Epithelial cell of prostate (primary cell): ENCODE data around the gene ABAT.
A peak's percentile ranks its signal among the peaks of the same experiment; 100 is the strongest.
"Not testable (repeated sequence)": the region's sequence is repeated elsewhere in the genome, so short reads cannot be mapped to it uniquely, and the experiment has no call there.

ENCODE experiments used
- DNase-seq: peaks from one replicate; pipeline ENCODE4 v3.0.0-alpha.2; 2011; ENCODE audit warnings: low read depth, low spot score
- H3K27ac ChIP-seq: fragments of 450-650 bp; 2 replicates; pipeline ENCODE4 v1.5.1; 2017; ENCODE audit warnings: mild to moderate bottlenecking

Gene ABAT

GRCh38 chr16:8768283-8768682 is 93.9 kb downstream of the ABAT start:
- no peak for DNase-seq
- H3K27ac ChIP-seq: no peak overlapping the region

DNA sequence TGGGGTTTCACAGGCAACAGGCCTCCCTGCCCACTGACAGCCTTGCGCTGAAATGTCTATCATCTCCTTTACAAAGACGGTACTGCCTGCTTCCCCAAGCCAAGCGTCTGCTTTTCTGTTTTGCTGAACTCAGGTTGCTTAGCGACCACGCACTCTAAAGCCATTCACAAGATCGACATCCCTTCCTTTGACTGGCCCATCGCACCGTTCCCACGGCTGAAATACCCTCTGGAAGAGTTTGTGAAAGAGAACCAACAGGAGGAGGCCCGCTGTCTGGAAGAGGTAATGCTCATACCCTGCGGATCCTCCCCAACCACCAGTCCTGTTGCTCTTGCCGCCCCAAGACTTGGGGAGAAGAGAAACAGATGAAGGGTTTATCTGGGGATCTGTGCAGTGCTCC is 94.3 kb downstream of the ABAT start:
- no peak for DNase-seq
- H3K27ac ChIP-seq: no peak overlapping the region

- no peak for DNase-seq
- H3K27ac ChIP-seq: no peak overlapping the region
Observed at GRCh38 chr16:8773537-8773936, 99.1 kb downstream of the ABAT start.

GRCh38 chr16:8774208-8774607 is 99.8 kb downstream of the ABAT start:
- H3K27ac ChIP-seq: no peak overlapping the region
- DNase-seq: no peak

GRCh38 chr16:8775359-8775758 is 100.9 kb downstream of the ABAT start:
- H3K27ac ChIP-seq: peak overlapping the region; percentile 29
- DNase-seq: no peak

- peak; percentile 66 for DNase-seq
- peak overlapping the region; percentile 29 for H3K27ac ChIP-seq
Observed at GRCh38 chr16:8776129-8776584, 101.7 kb downstream of the ABAT start.

DNA sequence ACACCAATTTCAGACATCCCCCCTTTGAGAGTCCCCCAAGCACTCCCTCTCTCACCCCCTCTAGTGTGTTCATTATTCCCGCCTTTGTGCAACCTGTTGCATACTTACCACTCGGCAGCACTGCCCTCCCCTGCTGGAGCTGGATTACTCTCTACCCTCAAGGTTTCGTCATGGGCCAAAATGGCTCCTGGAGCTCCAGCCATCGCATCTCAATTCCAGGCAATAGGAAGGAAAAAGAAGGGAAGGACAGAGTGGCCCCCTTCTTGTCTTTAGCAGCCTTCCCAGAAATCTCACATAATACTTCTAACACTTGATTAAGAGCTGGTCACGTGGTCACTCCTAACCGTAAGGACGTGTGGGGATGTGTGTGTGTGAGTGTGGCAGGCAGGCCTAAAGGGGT is 102.8 kb downstream of the ABAT start:
- no peak overlapping the region for H3K27ac ChIP-seq
- DNase-seq: no peak

GRCh38 chr16:8781797-8782196 is 107.4 kb downstream of the ABAT start:
- H3K27ac ChIP-seq: no peak overlapping the region
- no peak for DNase-seq

DNA sequence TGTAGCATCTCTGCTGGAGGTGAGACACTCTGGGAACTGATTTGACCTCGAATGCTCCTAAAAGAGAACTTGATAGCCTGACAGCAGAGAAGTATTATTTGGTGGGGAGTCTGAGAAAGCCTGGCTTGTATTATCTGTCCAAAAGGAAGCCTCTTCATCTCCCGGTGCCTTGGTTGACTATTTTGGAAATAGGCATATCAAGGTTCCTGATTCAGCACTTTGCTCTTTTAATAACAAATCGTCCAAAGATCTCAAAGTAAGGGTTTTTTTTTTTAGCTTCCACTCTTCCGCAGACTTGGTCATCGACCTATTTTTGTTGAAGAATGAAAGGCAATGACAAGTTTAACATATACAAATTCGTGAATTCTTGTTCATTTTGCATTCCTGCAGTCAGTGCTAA is 108.3 kb downstream of the ABAT start:
- H3K27ac ChIP-seq: no peak overlapping the region
- no peak for DNase-seq

GRCh38 chr16:8785408-8785807 is 111.0 kb downstream of the ABAT start:
- no peak overlapping the region for H3K27ac ChIP-seq

DNA sequence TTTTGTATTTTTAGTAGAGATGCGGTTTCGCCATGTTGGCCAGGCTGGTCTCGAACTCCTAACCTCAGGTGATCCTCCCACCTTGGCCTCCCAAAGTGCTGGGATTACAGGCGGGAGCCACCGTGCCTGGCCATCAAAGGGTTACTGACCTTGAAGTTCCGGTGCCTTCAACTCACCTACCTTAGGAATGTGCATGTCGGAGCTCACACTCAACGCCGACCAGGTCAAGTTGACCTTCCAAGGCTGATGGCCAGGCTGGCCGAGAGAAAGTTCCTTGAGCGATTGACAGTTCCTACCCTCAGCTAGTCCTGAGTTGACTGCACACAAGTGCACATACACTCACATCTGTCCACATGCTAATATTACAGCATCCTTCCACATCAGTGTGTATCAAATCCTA is 111.9 kb downstream of the ABAT start:
- H3K27ac ChIP-seq, DNase-seq: not testable (repeated sequence)

More at GRCh38 chr16:8785408-8785807, 111.0 kb downstream of the ABAT start:
- DNase-seq: no peak

DNA sequence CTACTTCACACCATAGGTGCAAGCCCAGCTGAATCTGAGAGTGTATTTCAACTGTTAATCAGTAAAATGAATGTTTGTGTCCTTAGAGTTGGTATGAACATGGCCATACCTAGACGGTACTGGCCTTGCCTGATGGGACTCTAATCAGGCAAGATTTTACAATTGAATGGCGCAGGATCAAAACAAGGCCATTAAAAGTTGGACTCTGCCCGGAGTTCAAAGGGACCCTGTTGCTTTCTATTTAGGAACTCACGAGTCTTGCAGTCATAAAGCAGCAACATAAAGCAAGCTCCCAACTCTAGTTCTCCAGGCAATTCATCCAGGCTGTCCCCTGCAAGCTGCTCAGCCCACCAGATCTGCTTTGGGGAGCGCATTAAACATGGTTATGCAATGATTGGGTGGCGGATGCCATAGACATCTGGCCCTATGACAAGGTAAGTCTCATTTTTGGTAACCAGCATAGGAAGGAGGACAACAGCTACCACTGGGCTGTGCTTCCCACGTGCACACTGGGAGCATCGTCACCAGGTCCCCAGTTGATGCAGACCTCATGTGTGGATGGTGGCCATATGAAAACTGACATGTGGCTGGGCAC is 114.3 kb downstream of the ABAT start:
- H3K27ac ChIP-seq: no peak overlapping the region
- no peak for DNase-seq

DNA sequence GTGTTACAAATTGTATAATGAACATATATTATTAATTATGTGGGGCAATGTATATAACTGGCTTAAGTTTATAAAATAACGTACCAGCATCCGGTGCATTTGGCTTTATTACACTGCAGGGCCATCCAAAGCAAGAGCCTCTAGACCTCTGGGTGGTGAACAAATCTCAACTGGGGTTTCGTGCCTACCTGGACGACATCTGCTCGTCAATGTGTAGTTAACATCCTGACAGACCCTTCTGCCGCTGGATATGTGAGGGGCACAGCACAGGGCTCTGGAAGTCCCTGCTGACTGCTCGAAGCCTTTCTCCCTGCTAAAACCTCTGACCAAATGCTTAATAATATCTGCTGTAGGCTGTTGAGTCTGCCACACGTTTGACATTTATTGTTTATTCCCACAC is 120.7 kb downstream of the ABAT start:
- DNase-seq: no peak
- H3K27ac ChIP-seq: no peak overlapping the region

- no peak for DNase-seq
- no peak overlapping the region for H3K27ac ChIP-seq
Observed at GRCh38 chr16:8795818-8796217, 121.4 kb downstream of the ABAT start.

DNA sequence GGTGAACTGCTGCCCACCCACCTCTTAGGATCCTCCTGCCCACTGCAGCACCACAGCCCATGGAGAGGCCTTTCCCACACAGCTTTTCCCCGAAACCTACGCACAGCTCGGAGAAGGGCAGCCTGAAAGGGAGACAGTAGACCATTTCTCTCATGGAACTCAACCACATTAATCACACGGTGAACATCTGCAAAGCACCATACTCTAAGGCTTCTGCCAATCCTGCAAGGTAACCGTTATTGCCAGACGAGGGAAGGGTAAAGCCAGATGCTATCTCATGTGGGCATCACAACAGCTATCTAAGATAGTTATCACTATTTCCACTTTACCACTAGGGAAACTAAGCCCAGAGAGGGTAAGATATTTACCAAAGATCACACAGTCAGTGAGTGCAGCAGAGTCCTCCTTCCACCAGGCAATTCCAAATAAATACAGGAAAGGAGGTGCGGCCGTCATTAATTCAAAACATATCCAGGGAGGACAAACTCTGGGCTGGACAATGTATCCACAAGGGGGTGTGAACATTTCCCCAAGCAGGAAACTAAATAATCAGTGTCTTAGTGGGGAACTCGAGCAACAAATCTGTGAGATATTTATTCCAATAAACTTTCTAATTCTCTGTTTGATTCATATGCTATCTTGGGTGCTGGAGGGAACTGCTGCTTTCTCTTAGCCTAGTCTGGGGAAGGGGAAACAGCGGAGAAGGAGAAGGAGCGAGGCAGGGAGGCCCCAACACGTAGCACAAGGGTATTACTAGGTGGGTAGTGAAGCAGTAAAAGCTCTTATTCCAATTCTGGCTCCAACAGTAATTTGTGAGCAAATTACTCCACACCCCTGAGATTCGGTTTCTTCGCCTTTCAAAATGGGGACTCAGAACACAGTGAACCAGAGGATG is 122.3 kb downstream of the ABAT start:
- H3K27ac ChIP-seq: peak overlapping the region; percentile 82
- no peak for DNase-seq

DNA sequence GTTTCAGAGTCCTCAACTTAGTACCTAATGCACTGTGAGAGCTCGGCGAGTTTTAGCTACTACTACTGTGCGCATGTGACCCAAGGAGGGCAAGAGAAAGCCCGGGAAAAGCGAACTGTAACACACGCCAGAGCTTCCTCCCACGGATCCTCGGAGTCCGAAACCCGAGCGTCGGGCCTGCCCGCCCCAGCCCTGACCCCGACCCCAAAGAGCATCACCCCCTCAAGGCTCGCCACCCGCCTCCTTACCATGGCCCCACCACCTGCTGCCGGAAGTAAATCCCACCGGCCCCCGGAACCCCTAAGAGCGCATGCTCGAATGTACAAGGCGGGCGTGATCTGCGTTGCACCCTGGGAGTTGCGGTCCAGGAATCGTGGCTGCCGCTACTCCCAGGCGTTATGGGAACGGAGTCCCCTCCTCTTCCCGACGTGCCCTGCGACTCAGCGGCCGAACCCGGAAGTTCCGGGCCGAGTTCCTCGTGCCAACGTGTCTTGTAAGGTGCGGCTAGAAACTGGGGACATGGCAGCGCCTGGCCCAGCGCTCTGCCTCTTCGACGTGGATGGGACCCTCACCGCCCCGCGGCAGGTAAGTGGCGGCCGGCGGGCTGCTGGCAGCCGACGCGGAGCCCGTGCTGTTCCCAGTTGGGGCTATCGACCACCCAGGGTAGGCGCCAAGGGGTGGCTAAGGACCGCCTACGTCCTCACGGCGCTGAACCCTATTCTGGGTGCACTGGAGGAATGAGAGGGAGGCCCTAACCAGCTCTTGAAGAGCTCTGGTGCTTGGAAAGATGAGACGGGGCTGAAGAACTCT is 123.2 kb downstream of the ABAT start, which contains the start of the genes PMM2 and TMEM186:
TSS of gene PMM2 (plus strand) at position 476 of the 810 bp plus-strand sequence. CDS start at position 520, 44 bp downstream.
TSS of gene TMEM186 (minus strand) at position 276 of the 810 bp plus-strand sequence. CDS start at position 251, 25 bp downstream.
- DNase-seq: peak; percentile 82
- peak within 1 kb of the TSS; percentile 82 for H3K27ac ChIP-seq

- peak overlapping the region; percentile 82 for H3K27ac ChIP-seq
- DNase-seq: no peak
Observed at GRCh38 chr16:8798174-8798527, 123.7 kb downstream of the ABAT start.

DNA sequence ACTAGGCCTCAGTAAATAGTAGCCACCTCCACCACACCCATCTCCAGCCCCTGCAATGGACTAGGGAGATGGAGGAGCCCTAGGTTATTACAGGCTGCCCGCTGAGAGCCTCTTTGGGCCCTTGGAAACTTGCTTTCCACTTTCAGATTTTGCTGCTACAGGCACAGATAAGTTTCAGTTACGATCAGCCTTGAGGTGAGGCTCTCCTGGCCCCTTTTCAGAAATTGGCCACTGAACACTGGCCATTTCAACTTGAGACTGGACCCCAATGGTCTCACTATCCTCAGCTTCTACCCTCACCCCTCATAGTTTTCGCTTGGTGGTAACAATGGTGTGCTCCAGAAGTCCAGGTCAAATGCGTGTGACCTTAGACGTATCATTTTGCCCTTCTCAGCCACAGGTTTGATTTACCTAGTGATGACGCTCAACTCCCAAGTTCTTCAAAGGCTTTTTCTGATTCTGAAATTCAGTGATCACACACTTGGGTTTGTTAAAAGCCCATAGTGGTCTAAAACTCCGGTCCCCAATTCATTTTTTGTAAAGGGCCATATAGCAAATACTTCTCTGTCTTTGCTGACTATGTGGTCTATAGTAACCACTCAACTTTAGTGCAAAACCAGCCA is 124.2 kb downstream of the ABAT start:
- no peak for DNase-seq
- peak overlapping the region; percentile 82 for H3K27ac ChIP-seq

DNA sequence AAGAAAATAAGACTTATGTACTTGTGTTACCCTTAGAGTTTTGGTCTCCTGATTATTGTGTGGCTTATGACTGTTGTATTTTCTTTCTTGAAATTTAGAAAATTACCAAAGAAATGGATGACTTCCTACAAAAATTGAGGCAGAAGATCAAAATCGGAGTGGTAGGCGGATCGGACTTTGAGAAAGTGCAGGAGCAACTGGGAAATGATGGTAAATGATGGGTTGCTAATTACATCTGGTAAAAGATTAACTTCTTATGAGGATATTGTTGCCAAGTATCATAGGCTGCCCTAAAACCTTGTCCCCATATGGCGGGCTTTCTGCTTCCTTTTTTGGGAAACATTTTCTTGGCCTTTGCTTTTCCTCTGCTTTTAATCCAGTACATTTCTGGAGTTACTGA is 127.3 kb downstream of the ABAT start:
- no peak overlapping the region for H3K27ac ChIP-seq
- no peak for DNase-seq

DNA sequence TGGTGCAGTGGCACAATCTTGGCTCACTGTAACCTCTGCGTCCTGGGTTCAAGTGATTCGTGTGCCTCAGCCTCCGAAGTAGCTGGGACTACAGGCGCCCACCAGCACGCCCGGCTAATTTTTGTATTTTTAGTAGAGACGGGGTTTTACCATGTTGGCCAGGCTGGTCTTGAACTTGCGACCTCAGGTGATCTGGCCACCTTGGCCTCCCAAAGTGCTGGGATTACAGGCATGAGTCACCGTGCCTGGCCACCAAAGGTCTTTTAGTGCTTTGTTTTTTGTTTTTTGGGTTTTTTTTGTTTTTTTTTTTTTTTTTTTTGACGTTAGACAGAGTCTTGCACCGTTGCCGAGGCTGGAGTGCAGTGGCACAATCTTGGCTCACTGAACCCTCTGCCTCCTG is 129.3 kb downstream of the ABAT start:
- H3K27ac ChIP-seq, DNase-seq: not testable (repeated sequence)
